GF-D8 (cell line): ENCODE results near the gene PRR18.

ENCODE experiments used
- DNase-seq: peaks from one replicate; lab custom pipeline; 2025; lab: John Stamatoyannopoulos, UW

PRR18 gene

GRCh38 chr6:166305562-166306117 is 2.6 kb downstream of the PRR18 start:
- no peak for DNase-seq

- no peak for DNase-seq
These were observed 4.1 kb downstream of the PRR18 start for GRCh38 chr6:166304106-166304505.

- no peak for DNase-seq
These were observed 6.3 kb downstream of the PRR18 start for GRCh38 chr6:166301611-166302529.

GRCh38 chr6:166300357-166300987 is 7.7 kb downstream of the PRR18 start:
- no peak for DNase-seq

- DNase-seq: no peak
These were observed 10.6 kb downstream of the PRR18 start for GRCh38 chr6:166297606-166298005.

- DNase-seq: no peak
These were observed 11.9 kb downstream of the PRR18 start for GRCh38 chr6:166296035-166296883.

GRCh38 chr6:166293731-166294584 is 14.2 kb downstream of the PRR18 start:
- no peak for DNase-seq

GRCh38 chr6:166289207-166290060 is 18.8 kb downstream of the PRR18 start:
- no peak for DNase-seq

GRCh38 chr6:166286839-166287271 is 21.3 kb downstream of the PRR18 start:
- DNase-seq: no peak

- DNase-seq: no peak
These were observed 23.0 kb downstream of the PRR18 start for GRCh38 chr6:166285233-166285632.

GRCh38 chr6:166284640-166285039 is 23.6 kb downstream of the PRR18 start:
- no peak for DNase-seq

GRCh38 chr6:166282394-166283032 is 25.7 kb downstream of the PRR18 start:
- DNase-seq: no peak

GRCh38 chr6:166281104-166281503 is 27.1 kb downstream of the PRR18 start:
- no peak for DNase-seq

GRCh38 chr6:166279393-166279679 is 28.9 kb downstream of the PRR18 start:
- no peak for DNase-seq

- DNase-seq: no peak
These were observed 29.4 kb downstream of the PRR18 start for GRCh38 chr6:166278579-166279392.

- no peak for DNase-seq
These were observed 30.2 kb downstream of the PRR18 start for GRCh38 chr6:166277892-166278578.

- DNase-seq: no peak
These were observed 31.2 kb downstream of the PRR18 start for GRCh38 chr6:166277018-166277417.

- DNase-seq: no peak
These were observed 32.5 kb downstream of the PRR18 start for GRCh38 chr6:166275714-166276166.
